Measurements from ENCODE around the gene RALBP1. TPM values are rescaled to one million over a fixed set of nuclear protein-coding genes. Genes with fewer than 3 reads are reported as not detected.

The RALBP1 gene
- total RNA-seq, 1 donor from 2014 or later, result 67.2 TPM

- H3K27me3 ChIP-seq, result no peaks in the 10 kb centered on the region
- peaks cover 30 to 36% of the 10 kb centered on the region in 2 donors for H3K36me3 ChIP-seq
- no peak overlapping the region for H3K4me3 ChIP-seq
- H3K9me3 ChIP-seq, result no peaks in the 10 kb centered on the region
- no peak for TF ChIP-seq CTCF (IDR thresholded peaks at IDR 0.05)
- peaks cover 0 to 3% of the 10 kb centered on the region in 2 donors for H3K4me1 ChIP-seq
- no peak for DNase-seq (ENCODE audit: low spot score in 2 of 2)
- H3K27ac ChIP-seq, result no peak overlapping the region
- intact Hi-C loops (cut with DNase I), result no loop called here
Observed at GRCh38 chr18:9530226-9531009, 55.1 kb downstream of the RALBP1 start.

- no peak for DNase-seq (ENCODE audit: low spot score in 2 of 2)
- H3K4me3 ChIP-seq, result no peak overlapping the region
- intact Hi-C loops (cut with DNase I), result no loop called here
- peaks cover 2 to 3% of the 10 kb centered on the region in 2 donors for H3K4me1 ChIP-seq
- peaks cover 31 to 42% of the 10 kb centered on the region in 2 donors for H3K36me3 ChIP-seq
- H3K27ac ChIP-seq, result no peak overlapping the region
- H3K9me3 ChIP-seq, result no peaks in the 10 kb centered on the region
- H3K27me3 ChIP-seq, result no peaks in the 10 kb centered on the region
- no peak for TF ChIP-seq CTCF (IDR thresholded peaks at IDR 0.05)
Observed at GRCh38 chr18:9531791-9532410, 56.6 kb downstream of the RALBP1 start.

- no peak for DNase-seq (ENCODE audit: low spot score in 2 of 2)
- peaks cover 41 to 47% of the 10 kb centered on the region in 2 donors for H3K36me3 ChIP-seq
- H3K27me3 ChIP-seq, result no peaks in the 10 kb centered on the region
- H3K4me1 ChIP-seq, result peaks cover 2 to 3% of the 10 kb centered on the region in 2 donors
- H3K4me3 ChIP-seq, result peak overlapping the region in 1 of 2 donors; percentile 56
- intact Hi-C loops (cut with DNase I), result loop anchor here (5.0 kb wide), 1 partner anchor 203 kb away; the partner anchor contains the start of gene TWSG1
- peak overlapping the region; percentile 58 to 81 for H3K27ac ChIP-seq
- no peak for TF ChIP-seq CTCF (IDR thresholded peaks at IDR 0.05)
- H3K9me3 ChIP-seq, result no peaks in the 10 kb centered on the region
Observed at GRCh38 chr18:9534844-9535243, 59.5 kb downstream of the RALBP1 start.

GRCh38 chr18:9535430-9535991 lies 60.2 kb downstream of the RALBP1 start:
- DNase-seq (ENCODE audit: low spot score in 2 of 2), result peak in 1 of 2 donors; percentile 80
- intact Hi-C loops (cut with DNase I), result loop anchor here (5.0 kb wide), 1 partner anchor 203 kb away; the partner anchor contains the start of gene TWSG1
- H3K36me3 ChIP-seq, result peaks cover 43 to 47% of the 10 kb centered on the region in 2 donors
- H3K27me3 ChIP-seq, result no peaks in the 10 kb centered on the region
- TF ChIP-seq CTCF (IDR thresholded peaks at IDR 0.05), result no peak
- H3K27ac ChIP-seq, result peak overlapping the region; percentile 58 to 81
- no peaks in the 10 kb centered on the region for H3K9me3 ChIP-seq
- peaks cover 2 to 3% of the 10 kb centered on the region in 2 donors for H3K4me1 ChIP-seq
- peak overlapping the region; percentile 27 to 56 for H3K4me3 ChIP-seq

GRCh38 chr18:9536354-9537152 lies 61.2 kb downstream of the RALBP1 start:
- no peaks in the 10 kb centered on the region for H3K27me3 ChIP-seq
- H3K9me3 ChIP-seq, result no peaks in the 10 kb centered on the region
- H3K4me3 ChIP-seq, result peak overlapping the region in 1 of 2 donors; percentile 56
- intact Hi-C loops (cut with DNase I), result loop anchor here (5.0 kb wide), 1 partner anchor 204 kb away; the partner anchor contains the start of gene TWSG1
- no peak for TF ChIP-seq CTCF (IDR thresholded peaks at IDR 0.05)
- peaks cover 36 to 40% of the 10 kb centered on the region in 2 donors for H3K36me3 ChIP-seq
- DNase-seq (ENCODE audit: low spot score in 2 of 2), result no peak
- H3K27ac ChIP-seq, result peak overlapping the region; percentile 58 to 81
- peaks cover 2 to 3% of the 10 kb centered on the region in 2 donors for H3K4me1 ChIP-seq

Measured in ascending aorta (tissue), 2 donors.